ENCODE results near the gene ECE1. TPM values are rescaled to one million over a fixed set of nuclear protein-coding genes. Genes with fewer than 3 reads are reported as not detected.
A peak's percentile ranks its signal among the peaks of the same experiment; 100 is the strongest.

Gene ECE1
- total and polyA plus RNA-seq, 9 of the 15 experiments (the other 6 are each of a cell fraction or from before 2014, with no cell fraction given): 0.56 to 34.8 (median 11.0) TPM

GRCh38 chr1:21269461-21270085 is 20.7 kb downstream of the ECE1 start (continued):
- TF ChIP-seq, protein P1, sequence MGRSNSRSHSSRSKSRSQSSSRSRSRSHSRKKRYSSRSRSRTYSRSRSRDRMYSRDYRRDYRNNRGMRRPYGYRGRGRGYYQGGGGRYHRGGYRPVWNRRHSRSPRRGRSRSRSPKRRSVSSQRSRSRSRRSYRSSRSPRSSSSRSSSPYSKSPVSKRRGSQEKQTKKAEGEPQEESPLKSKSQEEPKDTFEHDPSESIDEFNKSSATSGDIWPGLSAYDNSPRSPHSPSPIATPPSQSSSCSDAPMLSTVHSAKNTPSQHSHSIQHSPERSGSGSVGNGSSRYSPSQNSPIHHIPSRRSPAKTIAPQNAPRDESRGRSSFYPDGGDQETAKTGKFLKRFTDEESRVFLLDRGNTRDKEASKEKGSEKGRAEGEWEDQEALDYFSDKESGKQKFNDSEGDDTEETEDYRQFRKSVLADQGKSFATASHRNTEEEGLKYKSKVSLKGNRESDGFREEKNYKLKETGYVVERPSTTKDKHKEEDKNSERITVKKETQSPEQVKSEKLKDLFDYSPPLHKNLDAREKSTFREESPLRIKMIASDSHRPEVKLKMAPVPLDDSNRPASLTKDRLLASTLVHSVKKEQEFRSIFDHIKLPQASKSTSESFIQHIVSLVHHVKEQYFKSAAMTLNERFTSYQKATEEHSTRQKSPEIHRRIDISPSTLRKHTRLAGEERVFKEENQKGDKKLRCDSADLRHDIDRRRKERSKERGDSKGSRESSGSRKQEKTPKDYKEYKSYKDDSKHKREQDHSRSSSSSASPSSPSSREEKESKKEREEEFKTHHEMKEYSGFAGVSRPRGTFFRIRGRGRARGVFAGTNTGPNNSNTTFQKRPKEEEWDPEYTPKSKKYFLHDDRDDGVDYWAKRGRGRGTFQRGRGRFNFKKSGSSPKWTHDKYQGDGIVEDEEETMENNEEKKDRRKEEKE (IDR thresholded peaks at IDR 0.05; ENCODE audit: borderline replicate concordance in 1 of 2, control insufficient read depth in 1 of 2, low read depth in 2 of 2, low read length in 1 of 2): no peak
- no peak for TF ChIP-seq CREB5 (CRISPR knock-in tag; IDR thresholded peaks at IDR 0.05)
- TF ChIP-seq BACH1 (tag; IDR thresholded peaks at IDR 0.05): no peak
- TF ChIP-seq SRSF1 (IDR thresholded peaks at IDR 0.05; ENCODE audit: low read depth, low read length): no peak
- TF ChIP-seq OTX1 (CRISPR knock-in tag; IDR thresholded peaks at IDR 0.05): no peak
- TF ChIP-seq NR2C1 (IDR thresholded peaks at IDR 0.05): peak; percentile 51; the same call in 1 of the 2 replicates
- peak; percentile 76 for TF ChIP-seq NR2C1 (tag; IDR thresholded peaks at IDR 0.05)
- peak; percentile 50; the same call in 1 of the 2 replicates for TF ChIP-seq TEAD4 (IDR thresholded peaks at IDR 0.05; ENCODE audit: low read length)
- TF ChIP-seq TEAD4 (CRISPR knock-in tag; IDR thresholded peaks at IDR 0.05; ENCODE audit: borderline replicate concordance): no peak
- TF ChIP-seq NCOR1 (IDR thresholded peaks at IDR 0.05): peak; percentile 67
- peak; percentile 65; the same call in 1 of the 2 replicates for TF ChIP-seq HES1 (IDR thresholded peaks at IDR 0.05; ENCODE audit: low read depth)
- TF ChIP-seq GATA2 (CRISPR knock-in tag; IDR thresholded peaks at IDR 0.05): peak; percentile 50; the same call in 1 of the 2 replicates
- peak; percentile 47 for TF ChIP-seq FOSL1 (tag; conservative IDR thresholded peaks at IDR 0.05)
